HL-60 (cell line): ENCODE measurements around the gene PTPA.

Source experiments
- CTCF ChIP-seq: IDR thresholded peaks from one replicate; pipeline ENCODE4 v1.5.1; 2011; ENCODE audit warnings: low read length, control low read depth, inconsistent platforms; ENCODE audit not compliant: insufficient read depth
- POLR2AphosphoS5 ChIP-seq: IDR thresholded peaks from 2 replicates; pipeline ENCODE4 v1.6.1; 2012; ENCODE audit warnings: low read depth
- REST ChIP-seq: IDR thresholded peaks from 2 replicates; pipeline ENCODE4 v1.6.1; 2012; ENCODE audit warnings: low read depth; ENCODE audit not compliant: insufficient replicate concordance

GRCh38 chr9:129093602-129094386 lies 17.4 kb upstream of the PTPA start:
- TF ChIP-seq POLR2AphosphoS5 (no peak), CTCF (no peak), REST (no peak)
